ENCODE data around the gene MOB3A. TPM values are rescaled to one million over a fixed set of nuclear protein-coding genes. Genes with fewer than 3 reads are reported as not detected.
"Not testable (repeated sequence)": the region's sequence is repeated elsewhere in the genome, so short reads cannot be mapped to it uniquely, and the experiment has no call there.

MOB3A gene
- total and polyA plus RNA-seq, 4 donors, result 3.4 to 8.7 (median 6.5) TPM

DNA sequence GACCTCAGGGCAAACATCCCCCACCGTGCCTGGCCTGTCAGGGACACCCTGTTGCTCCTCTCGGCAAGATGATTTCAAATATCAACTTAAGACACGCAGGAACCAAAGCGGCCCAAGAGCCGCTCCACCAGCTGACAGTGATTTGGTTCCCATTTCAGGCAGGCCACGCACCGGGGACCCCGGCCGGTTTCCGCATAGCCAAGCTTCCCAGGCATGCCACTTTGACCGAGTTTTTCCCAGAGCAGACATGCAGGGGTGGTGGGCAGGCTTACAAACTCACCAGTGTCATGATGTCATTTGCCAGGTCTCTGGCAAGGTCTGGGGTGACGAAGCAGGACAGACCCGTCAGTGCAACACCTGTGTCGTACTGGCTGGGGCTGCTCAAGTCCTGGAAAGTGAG is 36.1 kb upstream of the MOB3A start:
- peaks cover 18 to 45% (median 29%) of the 10 kb centered on the region in 4 donors for H3K36me3 ChIP-seq (ENCODE audit: control insufficient read depth in 4 of 4, insufficient read depth in 3 of 4, low read depth in 1 of 4, low read length in 3 of 4)
- no peaks in the 10 kb centered on the region for H3K9me3 ChIP-seq (ENCODE audit: control insufficient read depth in 4 of 4, low read length in 3 of 4)
- H3K27me3 ChIP-seq (ENCODE audit: control insufficient read depth in 4 of 4, insufficient read depth in 4 of 4, low read length in 3 of 4), result no peaks in the 10 kb centered on the region
- H3K4me3 ChIP-seq (ENCODE audit: low read depth in 1 of 3, low read length in 3 of 3), result no peak overlapping the region
- H3K9ac ChIP-seq (ENCODE audit: low read depth in 1 of 2, low read length in 2 of 2), result no peak overlapping the region
- H3K27ac ChIP-seq (ENCODE audit: low read depth in 1 of 2, low read length in 2 of 2), result no peak overlapping the region
- 96% methylated on average over 14 of the region's 14 CpGs for WGBS
- DNase-seq (ENCODE audit: low spot score), result no peak
- TF ChIP-seq HNF4A (conservative IDR thresholded peaks at IDR 0.05) (no peak), SP1 (IDR thresholded peaks at IDR 0.05) (no peak), GABPA (IDR thresholded peaks at IDR 0.05 in 1 of 2, conservative IDR thresholded peaks at IDR 0.05 in 1 of 2) (no peak), JUND (IDR thresholded peaks at IDR 0.05) (no peak), FOXA2 (IDR thresholded peaks at IDR 0.05) (no peak), FOXA1 (IDR thresholded peaks at IDR 0.05) (no peak), RAD21 (IDR thresholded peaks at IDR 0.05) (no peak), NR2F2 (IDR thresholded peaks at IDR 0.05) (no peak), EGR1 (IDR thresholded peaks at IDR 0.05; ENCODE audit: low read depth in 2 of 2) (no peak), RXRA (IDR thresholded peaks at IDR 0.05) (no peak), TAF1 (conservative IDR thresholded peaks at IDR 0.05) (no peak), HNF4G (IDR thresholded peaks at IDR 0.05) (no peak), YY1 (IDR thresholded peaks at IDR 0.05) (no peak)
- TF ChIP-seq, protein P1, sequence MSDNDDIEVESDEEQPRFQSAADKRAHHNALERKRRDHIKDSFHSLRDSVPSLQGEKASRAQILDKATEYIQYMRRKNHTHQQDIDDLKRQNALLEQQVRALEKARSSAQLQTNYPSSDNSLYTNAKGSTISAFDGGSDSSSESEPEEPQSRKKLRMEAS (IDR thresholded peaks at IDR 0.05), result no peak
- TF ChIP-seq, protein P2, sequence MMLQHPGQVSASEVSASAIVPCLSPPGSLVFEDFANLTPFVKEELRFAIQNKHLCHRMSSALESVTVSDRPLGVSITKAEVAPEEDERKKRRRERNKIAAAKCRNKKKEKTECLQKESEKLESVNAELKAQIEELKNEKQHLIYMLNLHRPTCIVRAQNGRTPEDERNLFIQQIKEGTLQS (IDR thresholded peaks at IDR 0.05), result no peak
- TF ChIP-seq, protein P3, sequence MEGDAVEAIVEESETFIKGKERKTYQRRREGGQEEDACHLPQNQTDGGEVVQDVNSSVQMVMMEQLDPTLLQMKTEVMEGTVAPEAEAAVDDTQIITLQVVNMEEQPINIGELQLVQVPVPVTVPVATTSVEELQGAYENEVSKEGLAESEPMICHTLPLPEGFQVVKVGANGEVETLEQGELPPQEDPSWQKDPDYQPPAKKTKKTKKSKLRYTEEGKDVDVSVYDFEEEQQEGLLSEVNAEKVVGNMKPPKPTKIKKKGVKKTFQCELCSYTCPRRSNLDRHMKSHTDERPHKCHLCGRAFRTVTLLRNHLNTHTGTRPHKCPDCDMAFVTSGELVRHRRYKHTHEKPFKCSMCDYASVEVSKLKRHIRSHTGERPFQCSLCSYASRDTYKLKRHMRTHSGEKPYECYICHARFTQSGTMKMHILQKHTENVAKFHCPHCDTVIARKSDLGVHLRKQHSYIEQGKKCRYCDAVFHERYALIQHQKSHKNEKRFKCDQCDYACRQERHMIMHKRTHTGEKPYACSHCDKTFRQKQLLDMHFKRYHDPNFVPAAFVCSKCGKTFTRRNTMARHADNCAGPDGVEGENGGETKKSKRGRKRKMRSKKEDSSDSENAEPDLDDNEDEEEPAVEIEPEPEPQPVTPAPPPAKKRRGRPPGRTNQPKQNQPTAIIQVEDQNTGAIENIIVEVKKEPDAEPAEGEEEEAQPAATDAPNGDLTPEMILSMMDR (IDR thresholded peaks at IDR 0.05; ENCODE audit: low read depth, low read length, missing input control), result no peak
- TF ChIP-seq, protein P4, sequence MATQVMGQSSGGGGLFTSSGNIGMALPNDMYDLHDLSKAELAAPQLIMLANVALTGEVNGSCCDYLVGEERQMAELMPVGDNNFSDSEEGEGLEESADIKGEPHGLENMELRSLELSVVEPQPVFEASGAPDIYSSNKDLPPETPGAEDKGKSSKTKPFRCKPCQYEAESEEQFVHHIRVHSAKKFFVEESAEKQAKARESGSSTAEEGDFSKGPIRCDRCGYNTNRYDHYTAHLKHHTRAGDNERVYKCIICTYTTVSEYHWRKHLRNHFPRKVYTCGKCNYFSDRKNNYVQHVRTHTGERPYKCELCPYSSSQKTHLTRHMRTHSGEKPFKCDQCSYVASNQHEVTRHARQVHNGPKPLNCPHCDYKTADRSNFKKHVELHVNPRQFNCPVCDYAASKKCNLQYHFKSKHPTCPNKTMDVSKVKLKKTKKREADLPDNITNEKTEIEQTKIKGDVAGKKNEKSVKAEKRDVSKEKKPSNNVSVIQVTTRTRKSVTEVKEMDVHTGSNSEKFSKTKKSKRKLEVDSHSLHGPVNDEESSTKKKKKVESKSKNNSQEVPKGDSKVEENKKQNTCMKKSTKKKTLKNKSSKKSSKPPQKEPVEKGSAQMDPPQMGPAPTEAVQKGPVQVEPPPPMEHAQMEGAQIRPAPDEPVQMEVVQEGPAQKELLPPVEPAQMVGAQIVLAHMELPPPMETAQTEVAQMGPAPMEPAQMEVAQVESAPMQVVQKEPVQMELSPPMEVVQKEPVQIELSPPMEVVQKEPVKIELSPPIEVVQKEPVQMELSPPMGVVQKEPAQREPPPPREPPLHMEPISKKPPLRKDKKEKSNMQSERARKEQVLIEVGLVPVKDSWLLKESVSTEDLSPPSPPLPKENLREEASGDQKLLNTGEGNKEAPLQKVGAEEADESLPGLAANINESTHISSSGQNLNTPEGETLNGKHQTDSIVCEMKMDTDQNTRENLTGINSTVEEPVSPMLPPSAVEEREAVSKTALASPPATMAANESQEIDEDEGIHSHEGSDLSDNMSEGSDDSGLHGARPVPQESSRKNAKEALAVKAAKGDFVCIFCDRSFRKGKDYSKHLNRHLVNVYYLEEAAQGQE (IDR thresholded peaks at IDR 0.05), result no peak
- TF ChIP-seq, protein P5, sequence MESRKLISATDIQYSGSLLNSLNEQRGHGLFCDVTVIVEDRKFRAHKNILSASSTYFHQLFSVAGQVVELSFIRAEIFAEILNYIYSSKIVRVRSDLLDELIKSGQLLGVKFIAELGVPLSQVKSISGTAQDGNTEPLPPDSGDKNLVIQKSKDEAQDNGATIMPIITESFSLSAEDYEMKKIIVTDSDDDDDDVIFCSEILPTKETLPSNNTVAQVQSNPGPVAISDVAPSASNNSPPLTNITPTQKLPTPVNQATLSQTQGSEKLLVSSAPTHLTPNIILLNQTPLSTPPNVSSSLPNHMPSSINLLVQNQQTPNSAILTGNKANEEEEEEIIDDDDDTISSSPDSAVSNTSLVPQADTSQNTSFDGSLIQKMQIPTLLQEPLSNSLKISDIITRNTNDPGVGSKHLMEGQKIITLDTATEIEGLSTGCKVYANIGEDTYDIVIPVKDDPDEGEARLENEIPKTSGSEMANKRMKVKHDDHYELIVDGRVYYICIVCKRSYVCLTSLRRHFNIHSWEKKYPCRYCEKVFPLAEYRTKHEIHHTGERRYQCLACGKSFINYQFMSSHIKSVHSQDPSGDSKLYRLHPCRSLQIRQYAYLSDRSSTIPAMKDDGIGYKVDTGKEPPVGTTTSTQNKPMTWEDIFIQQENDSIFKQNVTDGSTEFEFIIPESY (IDR thresholded peaks at IDR 0.05), result no peak
- peaks cover 0 to 19% (median 12%) of the 10 kb centered on the region in 4 donors for H3K4me1 ChIP-seq (ENCODE audit: control insufficient read depth in 4 of 4, insufficient read depth in 4 of 4, low read length in 3 of 4)

DNA sequence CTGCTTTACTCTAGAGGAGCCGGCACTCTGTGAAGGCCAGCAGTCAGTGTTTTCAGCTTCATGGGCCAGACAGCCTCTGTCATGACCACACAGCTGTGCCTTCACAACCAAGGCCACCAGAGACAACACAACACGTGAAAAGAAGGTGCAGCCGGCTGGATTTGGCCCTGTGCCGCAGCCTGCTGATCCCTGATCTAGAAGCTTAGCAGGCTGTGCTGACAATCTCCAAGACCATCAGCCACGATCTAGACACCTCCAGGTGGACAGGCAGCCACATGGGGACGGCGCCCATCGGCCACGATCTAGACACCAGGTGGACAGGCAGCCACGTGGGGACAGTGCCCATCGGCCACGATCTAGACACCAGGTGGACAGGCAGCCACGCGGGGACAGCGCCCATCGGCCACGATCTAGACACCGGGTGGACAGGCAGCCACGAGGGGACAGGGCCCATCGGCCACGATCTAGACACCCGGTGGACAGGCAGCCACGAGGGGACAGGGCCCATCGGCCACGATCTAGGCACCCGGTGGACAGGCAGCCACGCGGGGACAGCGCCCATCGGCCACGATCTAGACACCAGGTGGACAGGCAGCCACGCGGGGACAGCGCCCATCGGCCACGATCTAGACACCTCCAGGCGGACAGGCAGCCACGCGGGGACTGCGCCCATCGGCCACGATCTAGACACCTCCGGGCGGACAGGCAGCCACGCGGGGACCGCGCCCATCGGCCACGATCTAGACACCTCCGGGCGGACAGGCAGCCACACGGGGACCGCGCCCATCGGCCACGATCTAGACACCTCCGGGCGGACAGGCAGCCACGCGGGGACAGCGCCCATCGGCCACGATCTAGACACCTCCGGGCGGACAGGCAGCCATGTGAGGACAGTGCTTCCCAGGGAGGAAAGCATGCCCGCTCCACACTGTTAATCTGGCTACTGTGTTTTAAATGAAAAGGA is 35.2 kb upstream of the MOB3A start:
- not testable (repeated sequence) for H3K27me3 ChIP-seq (ENCODE audit: control insufficient read depth in 4 of 4, insufficient read depth in 4 of 4, low read length in 3 of 4); H3K27ac ChIP-seq (ENCODE audit: low read depth in 1 of 2, low read length in 2 of 2); DNase-seq (ENCODE audit: low spot score); H3K4me3 ChIP-seq (ENCODE audit: low read depth in 1 of 3, low read length in 3 of 3); H3K9ac ChIP-seq (ENCODE audit: low read depth in 1 of 2, low read length in 2 of 2); H3K9me3 ChIP-seq (ENCODE audit: control insufficient read depth in 4 of 4, low read length in 3 of 4)
- 93% methylated on average over 67 of the region's 67 CpGs for WGBS
- Histone ChIP-seq H3K36me3 (ENCODE audit: control insufficient read depth in 4 of 4, insufficient read depth in 3 of 4, low read depth in 1 of 4, low read length in 3 of 4) (peaks cover 14 to 44% (median 25%) of the 10 kb centered on the region in 4 donors), H3K4me1 (ENCODE audit: control insufficient read depth in 4 of 4, insufficient read depth in 4 of 4, low read length in 3 of 4) (peaks cover 0 to 19% (median 12%) of the 10 kb centered on the region in 4 donors)
